DND-41 (cell line): ENCODE measurements around the gene CEP112.

Experiments
- CTCF ChIP-seq: IDR thresholded peaks from 2 replicates; pipeline ENCODE4 v1.5.1; 2012; ENCODE audit warnings: borderline replicate concordance, low read length, moderate library complexity, mild to moderate bottlenecking; ENCODE audit not compliant: poor library complexity, severe bottlenecking; ENCODE audit errors: extremely low read depth
- EZH2 ChIP-seq: IDR thresholded peaks from 3 replicates; pipeline ENCODE4 v1.6.1; 2012; ENCODE audit warnings: borderline replicate concordance, low read depth, mild to moderate bottlenecking, moderate library complexity, low read length, inconsistent platforms; ENCODE audit not compliant: severe bottlenecking

- TF ChIP-seq CTCF, result no peak
- TF ChIP-seq EZH2, result no peak
These were observed 151.5 kb downstream of the CEP112 start for GRCh38 chr17:66040402-66040801.
